Glutamatergic neuron (in vitro differentiated cells): ENCODE measurements around the gene CYP27C1. TPM values are rescaled to one million over a fixed set of nuclear protein-coding genes. Genes with fewer than 3 reads are reported as not detected.
A peak's percentile ranks its signal among the peaks of the same experiment; 100 is the strongest.

Experiments used
- DNase-seq: peaks from one replicate; pipeline ENCODE4 v3.0.0; 2022
- H3K27ac Mint-ChIP-seq: one replicate; pipeline ENCODE4 v1.8.0; 2020; ENCODE audit warnings: mild to moderate bottlenecking, mixed read lengths, inconsistent platforms; ENCODE audit not compliant: unreplicated experiment
- H3K27me3 Mint-ChIP-seq: one replicate; pipeline ENCODE4 v1.8.0; 2020; ENCODE audit warnings: mild to moderate bottlenecking, moderate library complexity, mixed read lengths, inconsistent platforms; ENCODE audit not compliant: unreplicated experiment
- H3K36me3 Mint-ChIP-seq: one replicate; pipeline ENCODE4 v1.8.0; 2020; ENCODE audit warnings: mild to moderate bottlenecking, mixed read lengths, inconsistent platforms; ENCODE audit not compliant: unreplicated experiment
- H3K4me1 Mint-ChIP-seq: one replicate; pipeline ENCODE4 v1.8.0; 2020; ENCODE audit warnings: mild to moderate bottlenecking, low read depth, mixed read lengths, inconsistent platforms; ENCODE audit not compliant: unreplicated experiment
- H3K4me3 Mint-ChIP-seq: one replicate; pipeline ENCODE4 v1.8.0; 2020; ENCODE audit warnings: mild to moderate bottlenecking, mixed read lengths, inconsistent platforms; ENCODE audit not compliant: unreplicated experiment
- H3K9me3 Mint-ChIP-seq: one replicate; pipeline ENCODE4 v1.8.0; 2020; ENCODE audit warnings: mild to moderate bottlenecking, moderate library complexity, mixed read lengths, inconsistent platforms; ENCODE audit not compliant: unreplicated experiment
- CTCF ChIP-seq: fragments of 200-600 bp; sonication (generic); IDR thresholded peaks from one replicate; pipeline ENCODE4 v1.5.0; 2021; ENCODE audit not compliant: partially characterized antibody, unreplicated experiment
- total RNA-seq: library from RNA; stranded (reverse); fragmentation: NEBNext Ultra II Directional; extraction: Animal tissue kit (Norgen Biotek cat#: 25700); gene quantifications from one replicate; pipeline ENCODE4 v1.2.1, GENCODE V29; 2021; ENCODE audit not compliant: unreplicated experiment

Gene CYP27C1
- total RNA-seq, 1 donor from 2014 or later, result 4.3 TPM

DNA sequence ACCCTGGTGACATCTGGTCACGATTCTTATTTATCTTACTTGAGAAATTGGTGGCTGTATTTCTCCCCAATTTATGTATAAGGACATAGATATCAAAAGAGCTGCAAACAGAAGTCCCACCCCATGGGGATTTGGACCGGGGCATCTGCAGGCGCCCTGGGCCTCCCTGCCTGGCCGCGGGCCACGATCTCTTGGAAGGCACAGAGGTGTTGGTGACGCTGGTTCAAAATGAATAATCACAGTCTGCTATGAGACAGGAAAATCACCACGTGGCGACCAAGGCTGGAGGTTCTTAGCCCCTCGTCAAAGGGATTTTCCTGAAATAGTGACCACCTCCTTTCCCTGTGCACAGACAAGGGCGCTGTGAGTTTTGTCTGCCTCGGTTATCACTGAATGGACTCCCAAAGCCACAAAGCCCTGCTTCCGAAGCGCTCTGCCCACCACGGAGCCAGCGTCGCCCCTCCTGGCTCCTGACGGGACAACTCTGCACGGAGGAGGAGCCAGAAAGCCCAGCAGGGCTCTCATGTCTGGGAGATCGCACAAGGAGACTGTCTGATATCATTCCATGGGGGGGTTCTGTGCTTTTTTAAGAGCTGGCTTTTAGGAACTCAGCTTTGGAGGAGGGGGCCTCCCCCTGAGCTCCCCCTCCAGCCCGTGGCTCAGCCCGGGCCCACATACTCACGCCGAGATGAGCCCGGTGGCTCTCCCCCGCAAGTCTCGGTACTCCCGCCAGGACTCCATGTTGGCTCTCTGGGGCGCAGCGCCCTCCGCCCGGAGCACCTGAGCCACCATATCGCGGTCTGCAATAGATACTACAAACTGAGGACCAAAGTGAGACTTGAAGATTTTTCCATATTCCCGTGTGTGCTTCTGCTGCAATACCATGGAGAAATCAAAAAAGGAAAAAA is 14.6 kb downstream of the CYP27C1 start:
- Mint-ChIP-seq H3K27ac (peak overlapping the region; percentile 23), H3K9me3 (peaks cover 12% of the 10 kb centered on the region), H3K27me3 (peaks cover 11% of the 10 kb centered on the region), H3K4me3 (no peak overlapping the region), H3K36me3 (no peaks in the 10 kb centered on the region), H3K4me1 (peaks cover 18% of the 10 kb centered on the region)
- no peak for TF ChIP-seq CTCF
- DNase-seq, result no peak

GRCh38 chr2:127201452-127201851 is 18.6 kb downstream of the CYP27C1 start:
- Mint-ChIP-seq H3K27me3 (peaks cover 4% of the 10 kb centered on the region), H3K27ac (no peak overlapping the region), H3K4me1 (peaks cover 7% of the 10 kb centered on the region), H3K9me3 (no peaks in the 10 kb centered on the region), H3K36me3 (no peaks in the 10 kb centered on the region), H3K4me3 (no peak overlapping the region)
- TF ChIP-seq CTCF, result no peak
- DNase-seq, result no peak

GRCh38 chr2:127200962-127201361 is 19.1 kb downstream of the CYP27C1 start:
- no peak for DNase-seq
- no peak overlapping the region for H3K27ac Mint-ChIP-seq
- H3K9me3 Mint-ChIP-seq, result peaks cover 2% of the 10 kb centered on the region
- no peak for TF ChIP-seq CTCF
- H3K4me3 Mint-ChIP-seq, result no peak overlapping the region
- H3K27me3 Mint-ChIP-seq, result peaks cover 4% of the 10 kb centered on the region
- no peaks in the 10 kb centered on the region for H3K36me3 Mint-ChIP-seq
- peaks cover 7% of the 10 kb centered on the region for H3K4me1 Mint-ChIP-seq

DNA sequence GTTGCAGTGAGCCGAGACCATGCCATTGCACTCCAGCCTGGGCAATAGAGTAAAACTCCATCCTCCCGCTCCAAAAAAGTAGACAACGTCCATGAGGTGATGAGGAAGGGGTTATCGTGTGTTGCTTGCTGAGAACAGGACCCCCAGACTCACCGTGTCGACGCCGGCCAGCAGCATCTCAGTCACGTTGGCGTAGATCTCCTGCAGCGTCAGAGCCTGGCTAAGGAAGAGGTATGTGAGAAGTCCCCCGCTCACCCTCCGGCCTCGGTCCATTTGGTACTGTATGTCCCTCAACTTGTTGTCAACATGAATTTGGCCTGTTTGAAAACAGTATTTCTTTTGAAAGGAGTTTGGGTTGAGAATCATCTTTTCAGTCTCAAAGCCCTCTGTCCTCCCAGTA is 20.9 kb downstream of the CYP27C1 start:
- Mint-ChIP-seq H3K9me3 (peaks cover 2% of the 10 kb centered on the region), H3K4me3 (no peak overlapping the region), H3K36me3 (no peaks in the 10 kb centered on the region), H3K27me3 (peaks cover 6% of the 10 kb centered on the region), H3K4me1 (peaks cover 7% of the 10 kb centered on the region), H3K27ac (no peak overlapping the region)
- no peak for TF ChIP-seq CTCF
- no peak for DNase-seq
